ENCODE results near the gene REPIN1.
"Not testable (repeated sequence)": the region's sequence is repeated elsewhere in the genome, so short reads cannot be mapped to it uniquely, and the experiment has no call there.

Gene REPIN1

DNA sequence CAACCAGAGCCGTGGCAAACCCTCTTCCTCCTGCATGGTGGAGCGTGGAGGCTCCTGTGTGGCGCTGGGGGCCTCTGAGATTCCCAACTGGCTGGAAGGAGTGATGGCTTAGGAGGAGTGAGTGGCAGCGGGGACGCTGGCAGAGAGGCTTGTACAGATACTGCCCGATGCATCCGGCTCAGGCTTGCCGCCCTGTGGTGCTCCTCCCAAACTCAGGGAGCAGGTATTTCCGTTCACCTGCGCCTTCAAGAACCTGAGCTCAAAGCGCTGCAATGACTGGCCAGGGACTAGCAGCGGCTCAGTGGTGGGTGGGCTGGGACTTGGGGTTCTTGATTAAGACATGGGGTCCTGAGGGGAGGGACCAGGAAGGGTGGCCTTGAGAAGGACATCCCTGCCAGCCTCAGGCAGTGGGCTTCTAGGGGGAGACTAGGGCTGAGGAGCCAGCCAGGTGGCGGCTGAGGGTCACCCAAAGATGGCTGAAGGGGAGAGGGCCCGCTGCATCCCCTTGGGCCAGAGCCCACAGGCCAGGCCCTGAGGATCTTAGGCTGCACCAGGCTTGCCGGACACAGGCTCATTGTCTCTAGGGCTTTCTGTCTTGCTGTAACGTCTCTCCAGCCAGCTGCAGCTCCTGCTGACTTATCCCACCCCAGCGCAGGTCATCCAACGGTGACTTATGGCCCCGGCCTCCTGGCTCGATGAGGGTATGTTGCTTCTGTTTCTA, 13.7 kb downstream of the REPIN1 start:
- H3K27me3 ChIP-seq (ENCODE audit: control insufficient read depth, insufficient read depth, low read length) = no peaks in the 10 kb centered on the region
- no peaks in the 10 kb centered on the region for H3K36me3 ChIP-seq (ENCODE audit: control insufficient read depth, insufficient read depth, low read length)
- no peak overlapping the region for H3K4me3 ChIP-seq (ENCODE audit: low read length)
- H3K9me3 ChIP-seq (ENCODE audit: control insufficient read depth, low read length) = no peaks in the 10 kb centered on the region
- H3K9ac ChIP-seq (ENCODE audit: low read length) = no peak overlapping the region
- peaks cover 48% of the 10 kb centered on the region for H3K4me1 ChIP-seq (ENCODE audit: control insufficient read depth, insufficient read depth, low read length)

DNA sequence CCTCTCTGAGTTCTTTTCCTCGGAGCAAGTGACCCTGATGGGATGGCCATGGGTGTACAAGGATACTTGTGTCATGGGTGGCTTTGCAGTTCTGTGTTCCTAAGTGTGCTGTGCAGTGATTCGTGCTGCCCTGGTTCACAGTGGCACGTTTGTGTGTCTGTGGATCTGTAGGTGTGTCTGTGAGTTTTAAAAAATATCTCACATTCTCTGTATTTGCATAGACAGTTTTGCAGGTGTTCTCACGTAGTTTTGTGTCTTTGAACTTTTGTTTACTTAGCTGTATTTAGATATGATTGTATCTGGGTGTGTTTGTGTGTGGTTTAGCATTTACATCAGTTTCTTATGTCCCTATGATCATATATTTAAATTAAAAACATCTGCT, 14.2 kb downstream of the REPIN1 start:
- Histone ChIP-seq H3K4me1 (ENCODE audit: control insufficient read depth, insufficient read depth, low read length) (peaks cover 45% of the 10 kb centered on the region), H3K36me3 (ENCODE audit: control insufficient read depth, insufficient read depth, low read length) (no peaks in the 10 kb centered on the region), H3K27me3 (ENCODE audit: control insufficient read depth, insufficient read depth, low read length) (no peaks in the 10 kb centered on the region), H3K4me3 (ENCODE audit: low read length) (no peak overlapping the region), H3K9me3 (ENCODE audit: control insufficient read depth, low read length) (no peaks in the 10 kb centered on the region), H3K9ac (ENCODE audit: low read length) (no peak overlapping the region)

DNA sequence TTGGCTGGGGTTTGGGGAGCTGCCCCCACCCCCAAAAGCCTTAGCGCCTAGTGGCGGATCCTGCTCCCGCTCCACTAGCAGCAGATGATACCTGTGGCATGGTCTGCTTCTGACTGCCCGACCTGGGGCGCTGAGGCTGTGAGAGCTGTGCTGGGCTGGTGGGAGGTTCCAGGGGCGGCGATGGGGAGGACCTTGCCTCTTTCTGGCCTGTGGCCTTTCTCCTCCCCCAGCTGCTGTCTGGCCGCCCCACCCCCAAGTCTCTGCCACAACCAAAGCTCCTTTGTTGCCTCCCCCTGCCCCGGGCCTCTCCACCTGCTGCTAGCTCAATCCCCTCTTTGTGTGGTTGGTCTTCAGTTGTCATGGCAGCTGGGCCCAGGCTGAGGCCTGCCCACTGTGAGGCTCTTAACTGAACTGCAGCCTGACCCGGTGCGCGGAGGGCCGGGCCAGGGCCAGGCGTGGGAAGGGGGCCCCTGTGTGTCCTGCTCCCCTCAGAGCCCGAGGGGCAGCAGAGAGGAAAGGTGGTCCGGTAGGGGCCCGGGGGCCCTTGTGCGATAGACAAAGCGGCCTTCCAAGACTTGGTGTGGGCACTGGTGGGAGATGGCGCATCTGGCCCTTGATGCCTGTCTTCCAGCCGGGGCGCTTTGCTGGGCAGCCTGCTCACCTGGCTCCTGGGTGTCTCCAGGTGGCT, 15.2 kb downstream of the REPIN1 start:
- no peaks in the 10 kb centered on the region for H3K36me3 ChIP-seq (ENCODE audit: control insufficient read depth, insufficient read depth, low read length)
- no peaks in the 10 kb centered on the region for H3K27me3 ChIP-seq (ENCODE audit: control insufficient read depth, insufficient read depth, low read length)
- peaks cover 38% of the 10 kb centered on the region for H3K4me1 ChIP-seq (ENCODE audit: control insufficient read depth, insufficient read depth, low read length)
- no peak overlapping the region for H3K9ac ChIP-seq (ENCODE audit: low read length)
- no peak overlapping the region for H3K4me3 ChIP-seq (ENCODE audit: low read length)
- H3K9me3 ChIP-seq (ENCODE audit: control insufficient read depth, low read length) = no peaks in the 10 kb centered on the region

DNA sequence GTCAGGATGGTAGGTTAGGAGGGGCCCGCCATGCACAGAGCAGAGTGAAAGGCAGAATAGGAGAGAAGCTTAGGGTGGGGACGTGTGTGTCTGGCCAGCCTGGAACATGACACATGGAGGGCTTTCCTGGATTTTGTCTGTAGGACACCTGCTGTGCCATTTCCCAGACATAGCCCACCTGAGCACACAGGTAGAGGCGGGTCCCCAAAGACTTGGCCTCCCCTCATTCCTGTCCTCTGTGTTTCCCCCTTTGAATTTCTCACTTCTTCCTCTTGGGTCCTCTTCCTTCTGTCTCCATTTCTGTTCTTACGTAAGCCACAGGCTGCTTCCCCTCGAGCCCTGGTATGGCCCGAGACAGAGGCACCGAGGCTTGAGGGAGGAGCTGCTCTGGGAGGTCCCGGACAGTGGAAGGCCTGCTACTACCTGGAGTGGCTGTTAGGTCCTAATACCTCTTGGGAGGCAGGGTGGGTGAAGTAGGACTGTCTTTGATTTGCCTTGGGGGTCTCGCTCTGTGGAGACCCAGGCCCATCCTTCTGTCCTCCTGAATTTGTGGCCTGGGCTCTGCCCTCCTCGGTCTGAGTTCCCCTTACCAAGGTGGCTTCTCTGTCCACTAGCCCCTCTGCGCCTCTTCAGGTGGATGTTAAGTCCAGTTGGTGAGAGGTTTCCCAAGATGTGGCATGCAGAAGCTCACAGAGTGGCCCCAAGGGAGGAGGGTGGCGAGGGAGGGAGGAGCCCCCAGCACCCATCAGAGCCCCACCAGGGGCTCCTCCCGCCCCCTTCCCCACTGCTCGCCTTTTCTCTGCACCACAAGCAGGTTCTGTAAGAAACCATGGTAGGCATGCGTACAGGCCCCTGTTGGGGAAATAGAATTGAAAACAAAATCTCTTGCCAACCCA, 16.0 kb downstream of the REPIN1 start:
- Histone ChIP-seq H3K9me3 (ENCODE audit: control insufficient read depth, low read length) (no peaks in the 10 kb centered on the region), H3K9ac (ENCODE audit: low read length) (no peak overlapping the region), H3K4me3 (ENCODE audit: low read length) (no peak overlapping the region), H3K36me3 (ENCODE audit: control insufficient read depth, insufficient read depth, low read length) (no peaks in the 10 kb centered on the region), H3K4me1 (ENCODE audit: control insufficient read depth, insufficient read depth, low read length) (peaks cover 39% of the 10 kb centered on the region), H3K27me3 (ENCODE audit: control insufficient read depth, insufficient read depth, low read length) (no peaks in the 10 kb centered on the region)

DNA sequence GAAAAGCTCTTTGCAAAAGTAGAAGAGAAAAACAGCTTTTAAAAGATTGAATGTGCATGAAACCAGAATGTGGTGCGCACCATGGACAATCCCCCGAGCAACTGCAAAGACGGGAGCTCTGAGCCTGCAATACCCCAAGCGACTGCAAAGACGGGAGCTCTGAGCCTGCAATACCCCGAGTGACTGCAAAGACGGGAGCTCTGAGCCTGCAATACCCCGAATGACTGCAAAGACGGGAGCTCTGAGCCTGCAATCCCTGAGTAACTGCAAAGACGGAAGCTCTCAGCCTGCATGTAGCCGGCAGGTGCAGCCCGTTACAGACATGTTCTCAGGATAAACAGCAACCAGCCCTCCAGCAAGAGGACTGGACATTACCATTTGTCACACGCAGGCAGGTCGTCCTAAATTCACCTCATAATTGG, 16.7 kb downstream of the REPIN1 start:
- Histone ChIP-seq H3K9ac (ENCODE audit: low read length) (no peak overlapping the region), H3K4me1 (ENCODE audit: control insufficient read depth, insufficient read depth, low read length) (peaks cover 33% of the 10 kb centered on the region), H3K4me3 (ENCODE audit: low read length) (no peak overlapping the region), H3K36me3 (ENCODE audit: control insufficient read depth, insufficient read depth, low read length) (no peaks in the 10 kb centered on the region), H3K9me3 (ENCODE audit: control insufficient read depth, low read length) (no peaks in the 10 kb centered on the region), H3K27me3 (ENCODE audit: control insufficient read depth, insufficient read depth, low read length) (no peaks in the 10 kb centered on the region)

DNA sequence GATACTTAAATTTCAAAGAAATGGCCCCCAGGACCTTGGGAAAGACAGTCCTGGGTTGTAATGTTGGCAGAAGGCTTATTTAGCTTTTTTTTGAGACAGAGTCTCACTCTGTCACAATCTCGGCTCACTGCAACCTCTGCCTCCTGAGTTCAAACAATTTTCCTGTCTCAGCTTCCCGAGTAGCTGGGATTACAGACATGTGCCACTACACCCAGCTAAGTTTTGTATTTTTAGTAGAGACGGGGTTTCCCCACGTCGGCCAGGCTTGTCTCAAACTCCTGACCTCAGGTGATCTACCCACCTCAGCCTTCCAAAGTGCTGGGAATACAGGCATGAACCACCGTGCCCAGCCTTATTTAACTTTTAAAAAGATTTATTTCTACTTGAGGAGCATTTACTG, 17.3 kb downstream of the REPIN1 start:
- H3K9ac ChIP-seq (ENCODE audit: low read length); H3K4me3 ChIP-seq (ENCODE audit: low read length); H3K9me3 ChIP-seq (ENCODE audit: control insufficient read depth, low read length); H3K36me3 ChIP-seq (ENCODE audit: control insufficient read depth, insufficient read depth, low read length); H3K27me3 ChIP-seq (ENCODE audit: control insufficient read depth, insufficient read depth, low read length): not testable (repeated sequence)
- peaks cover 29% of the 10 kb centered on the region for H3K4me1 ChIP-seq (ENCODE audit: control insufficient read depth, insufficient read depth, low read length)

DNA sequence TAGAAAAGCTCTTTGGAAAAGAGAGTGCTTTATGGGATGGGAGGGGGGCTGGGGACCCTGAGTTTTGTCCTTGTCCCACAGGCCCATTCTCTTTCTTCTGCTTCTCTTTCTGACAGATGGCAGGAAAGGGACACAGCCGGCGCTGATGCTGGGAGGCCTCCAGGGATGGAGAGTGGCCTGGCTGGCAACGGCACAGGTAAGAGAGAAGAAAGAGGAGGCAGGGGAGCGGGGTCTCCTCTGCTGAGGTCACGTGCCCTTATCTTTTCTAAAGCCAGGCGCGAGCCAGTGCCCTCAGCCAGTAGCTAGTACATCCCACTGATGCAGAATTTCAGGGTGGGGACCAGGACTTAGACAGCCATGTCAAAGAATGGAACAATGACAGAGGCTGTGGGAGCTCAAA, 19.7 kb downstream of the REPIN1 start:
- Histone ChIP-seq H3K27me3 (ENCODE audit: control insufficient read depth, insufficient read depth, low read length) (no peaks in the 10 kb centered on the region), H3K4me1 (ENCODE audit: control insufficient read depth, insufficient read depth, low read length) (peaks cover 11% of the 10 kb centered on the region), H3K36me3 (ENCODE audit: control insufficient read depth, insufficient read depth, low read length) (no peaks in the 10 kb centered on the region), H3K4me3 (ENCODE audit: low read length) (no peak overlapping the region), H3K9ac (ENCODE audit: low read length) (no peak overlapping the region), H3K9me3 (ENCODE audit: control insufficient read depth, low read length) (no peaks in the 10 kb centered on the region)

DNA sequence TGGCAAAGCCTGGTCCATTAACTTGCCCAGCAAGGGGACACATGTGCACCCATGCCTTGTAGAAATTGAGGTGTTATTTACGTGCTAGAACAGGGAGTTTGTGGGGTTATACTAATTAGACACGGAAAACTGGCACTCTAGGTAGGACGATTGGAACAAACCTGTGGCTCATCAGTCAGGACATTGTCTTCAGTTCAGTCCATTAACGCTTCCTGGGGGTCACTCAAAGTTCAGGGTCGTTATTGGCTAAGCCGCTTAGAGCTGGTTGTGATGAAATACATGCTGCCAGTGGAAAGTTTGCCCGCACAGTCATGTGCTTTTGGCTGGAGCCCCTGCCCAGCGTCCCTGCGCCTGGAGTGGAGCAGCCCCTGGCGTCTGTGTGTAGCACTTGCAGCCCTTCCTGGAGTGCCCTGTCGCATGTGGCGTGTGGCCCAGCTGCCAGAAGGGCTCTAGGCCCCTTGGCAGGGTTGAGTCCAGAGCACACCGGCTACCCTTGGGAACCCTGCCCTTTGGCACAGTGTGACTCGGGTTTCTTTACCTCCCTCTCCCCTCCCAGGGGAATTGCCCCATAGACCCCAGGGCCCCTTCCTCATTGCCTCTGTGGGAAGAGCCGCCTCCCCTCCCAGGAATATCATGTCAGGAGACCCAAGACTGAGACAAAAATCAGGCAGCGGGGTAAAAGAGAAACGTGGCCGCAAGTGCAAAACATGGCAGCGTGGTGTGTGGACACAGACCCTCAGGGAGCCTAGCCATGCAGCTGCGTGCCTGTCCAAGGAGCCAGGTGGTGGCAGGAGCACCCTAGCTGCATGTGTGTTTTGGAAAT, 20.3 kb downstream of the REPIN1 start:
- peaks cover 5% of the 10 kb centered on the region for H3K4me1 ChIP-seq (ENCODE audit: control insufficient read depth, insufficient read depth, low read length)
- H3K9me3 ChIP-seq (ENCODE audit: control insufficient read depth, low read length) = no peaks in the 10 kb centered on the region
- no peaks in the 10 kb centered on the region for H3K27me3 ChIP-seq (ENCODE audit: control insufficient read depth, insufficient read depth, low read length)
- H3K36me3 ChIP-seq (ENCODE audit: control insufficient read depth, insufficient read depth, low read length) = no peaks in the 10 kb centered on the region
- no peak overlapping the region for H3K9ac ChIP-seq (ENCODE audit: low read length)
- no peak overlapping the region for H3K4me3 ChIP-seq (ENCODE audit: low read length)

DNA sequence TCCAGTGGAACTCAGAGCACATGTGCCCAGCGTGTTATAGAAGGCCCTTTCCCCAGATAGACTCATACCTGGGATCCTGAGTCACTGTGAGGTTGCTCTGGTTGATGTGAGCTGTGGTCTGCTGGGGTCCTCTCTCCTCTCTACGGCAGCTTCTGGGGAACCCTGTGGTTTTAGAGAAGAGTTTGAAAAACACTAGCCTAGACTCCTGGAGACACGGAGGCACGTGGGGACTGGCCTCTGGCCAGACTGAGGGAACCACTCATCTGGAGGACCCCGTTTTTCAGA, 20.9 kb downstream of the REPIN1 start:
- Histone ChIP-seq H3K36me3 (ENCODE audit: control insufficient read depth, insufficient read depth, low read length) (no peaks in the 10 kb centered on the region), H3K27me3 (ENCODE audit: control insufficient read depth, insufficient read depth, low read length) (no peaks in the 10 kb centered on the region), H3K9ac (ENCODE audit: low read length) (no peak overlapping the region), H3K4me3 (ENCODE audit: low read length) (no peak overlapping the region), H3K4me1 (ENCODE audit: control insufficient read depth, insufficient read depth, low read length) (peaks cover 5% of the 10 kb centered on the region), H3K9me3 (ENCODE audit: control insufficient read depth, low read length) (no peaks in the 10 kb centered on the region)

DNA sequence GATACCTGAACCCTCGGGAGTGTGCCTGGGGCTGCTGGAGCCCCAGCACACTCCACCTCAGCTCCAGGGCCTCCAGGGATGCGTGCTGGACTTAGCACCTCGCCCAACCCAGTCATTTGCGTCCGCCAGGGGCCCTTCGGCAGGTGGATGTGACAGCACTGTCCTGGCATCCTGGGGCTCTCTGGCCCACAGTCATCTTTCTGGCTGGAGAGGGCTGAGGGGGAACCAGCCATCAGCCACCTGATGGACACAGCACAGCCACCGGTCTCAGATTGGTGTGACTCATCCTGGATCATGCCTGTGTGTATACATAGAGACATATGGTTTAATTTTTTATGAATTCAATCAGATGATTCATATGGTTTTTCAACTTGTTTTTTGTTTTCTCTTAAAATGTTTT, 21.6 kb downstream of the REPIN1 start:
- no peak overlapping the region for H3K9ac ChIP-seq (ENCODE audit: low read length)

DNA sequence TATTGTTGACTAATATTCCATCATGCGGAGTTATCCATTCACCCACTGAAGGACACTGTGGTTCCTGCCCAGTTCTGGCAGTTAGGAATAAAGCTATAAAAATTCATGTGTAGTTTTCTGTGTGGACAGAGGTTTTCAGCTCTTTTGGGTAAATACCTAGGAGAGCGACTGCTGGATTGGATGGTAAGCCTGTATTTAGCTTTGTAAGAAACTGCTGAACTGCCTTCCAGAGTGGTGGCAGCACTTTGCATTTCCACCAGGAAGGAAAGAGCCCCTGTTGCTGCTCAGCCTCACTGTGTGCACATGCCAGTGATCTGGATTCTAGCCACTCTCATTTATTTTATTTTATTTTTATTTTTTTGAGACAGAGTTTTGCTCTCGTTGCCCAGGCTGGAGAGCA, 24.7 kb downstream of the REPIN1 start:
- Histone ChIP-seq H3K4me1 (ENCODE audit: control insufficient read depth, insufficient read depth, low read length) (peaks cover 5% of the 10 kb centered on the region), H3K4me3 (ENCODE audit: low read length) (no peak overlapping the region), H3K9me3 (ENCODE audit: control insufficient read depth, low read length) (no peaks in the 10 kb centered on the region), H3K9ac (ENCODE audit: low read length) (no peak overlapping the region), H3K36me3 (ENCODE audit: control insufficient read depth, insufficient read depth, low read length) (no peaks in the 10 kb centered on the region), H3K27me3 (ENCODE audit: control insufficient read depth, insufficient read depth, low read length) (no peaks in the 10 kb centered on the region)

More for the DNA sequence above, 21.6 kb downstream of the REPIN1 start:
- no peaks in the 10 kb centered on the region for H3K27me3 ChIP-seq (ENCODE audit: control insufficient read depth, insufficient read depth, low read length)
- H3K9me3 ChIP-seq (ENCODE audit: control insufficient read depth, low read length) = no peaks in the 10 kb centered on the region
- no peaks in the 10 kb centered on the region for H3K36me3 ChIP-seq (ENCODE audit: control insufficient read depth, insufficient read depth, low read length)
- peaks cover 5% of the 10 kb centered on the region for H3K4me1 ChIP-seq (ENCODE audit: control insufficient read depth, insufficient read depth, low read length)
- H3K4me3 ChIP-seq (ENCODE audit: low read length) = no peak overlapping the region

Data from mucosa of stomach (tissue), 1 donor.